ENCODE results near the gene PCDHGB7.
"Not testable (repeated sequence)": the region's sequence is repeated elsewhere in the genome, so short reads cannot be mapped to it uniquely, and the experiment has no call there.

The PCDHGB7 gene

DNA sequence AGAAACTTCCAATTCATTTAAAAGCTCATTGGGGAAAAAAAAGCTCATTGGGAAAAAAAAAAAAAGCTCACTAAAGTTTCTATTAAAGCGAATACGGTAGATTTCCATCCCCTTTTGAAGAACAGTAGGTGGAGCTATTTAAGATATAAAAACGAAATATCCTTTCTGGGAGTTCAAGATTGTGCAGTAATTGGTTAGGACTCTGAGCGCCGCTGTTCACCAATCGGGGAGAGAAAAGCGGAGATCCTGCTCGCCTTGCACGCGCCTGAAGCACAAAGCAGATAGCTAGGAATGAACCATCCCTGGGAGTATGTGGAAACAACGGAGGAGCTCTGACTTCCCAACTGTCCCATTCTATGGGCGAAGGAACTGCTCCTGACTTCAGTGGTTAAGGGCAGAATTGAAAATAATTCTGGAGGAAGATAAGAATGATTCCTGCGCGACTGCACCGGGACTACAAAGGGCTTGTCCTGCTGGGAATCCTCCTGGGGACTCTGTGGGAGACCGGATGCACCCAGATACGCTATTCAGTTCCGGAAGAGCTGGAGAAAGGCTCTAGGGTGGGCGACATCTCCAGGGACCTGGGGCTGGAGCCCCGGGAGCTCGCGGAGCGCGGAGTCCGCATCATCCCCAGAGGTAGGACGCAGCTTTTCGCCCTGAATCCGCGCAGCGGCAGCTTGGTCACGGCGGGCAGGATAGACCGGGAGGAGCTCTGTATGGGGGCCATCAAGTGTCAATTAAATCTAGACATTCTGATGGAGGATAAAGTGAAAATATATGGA, 13.0 kb downstream of the PCDHGB7 start, which contains the start of gene PCDHGA12:
Gene PCDHGA12, plus strand, starts transcription at position 176 of the 782 bp plus-strand sequence. Its CDS starts 253 bp downstream, at position 429.
- DNase-seq = peak; percentile 12

DNA sequence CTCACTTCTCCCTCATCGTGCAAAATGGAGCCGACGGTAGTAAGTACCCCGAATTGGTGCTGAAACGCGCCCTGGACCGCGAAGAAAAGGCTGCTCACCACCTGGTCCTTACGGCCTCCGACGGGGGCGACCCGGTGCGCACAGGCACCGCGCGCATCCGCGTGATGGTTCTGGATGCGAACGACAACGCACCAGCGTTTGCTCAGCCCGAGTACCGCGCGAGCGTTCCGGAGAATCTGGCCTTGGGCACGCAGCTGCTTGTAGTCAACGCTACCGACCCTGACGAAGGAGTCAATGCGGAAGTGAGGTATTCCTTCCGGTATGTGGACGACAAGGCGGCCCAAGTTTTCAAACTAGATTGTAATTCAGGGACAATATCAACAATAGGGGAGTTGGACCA, 13.8 kb downstream of the PCDHGB7 start:
- DNase-seq = no peak

DNA sequence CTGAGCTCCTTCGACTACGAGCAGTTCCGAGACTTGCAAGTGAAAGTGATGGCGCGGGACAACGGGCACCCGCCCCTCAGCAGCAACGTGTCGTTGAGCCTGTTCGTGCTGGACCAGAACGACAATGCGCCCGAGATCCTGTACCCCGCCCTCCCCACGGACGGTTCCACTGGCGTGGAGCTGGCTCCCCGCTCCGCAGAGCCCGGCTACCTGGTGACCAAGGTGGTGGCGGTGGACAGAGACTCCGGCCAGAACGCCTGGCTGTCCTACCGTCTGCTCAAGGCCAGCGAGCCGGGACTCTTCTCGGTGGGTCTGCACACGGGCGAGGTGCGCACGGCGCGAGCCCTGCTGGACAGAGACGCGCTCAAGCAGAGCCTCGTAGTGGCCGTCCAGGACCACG, 14.8 kb downstream of the PCDHGB7 start:
- not testable (repeated sequence) for DNase-seq

DNA sequence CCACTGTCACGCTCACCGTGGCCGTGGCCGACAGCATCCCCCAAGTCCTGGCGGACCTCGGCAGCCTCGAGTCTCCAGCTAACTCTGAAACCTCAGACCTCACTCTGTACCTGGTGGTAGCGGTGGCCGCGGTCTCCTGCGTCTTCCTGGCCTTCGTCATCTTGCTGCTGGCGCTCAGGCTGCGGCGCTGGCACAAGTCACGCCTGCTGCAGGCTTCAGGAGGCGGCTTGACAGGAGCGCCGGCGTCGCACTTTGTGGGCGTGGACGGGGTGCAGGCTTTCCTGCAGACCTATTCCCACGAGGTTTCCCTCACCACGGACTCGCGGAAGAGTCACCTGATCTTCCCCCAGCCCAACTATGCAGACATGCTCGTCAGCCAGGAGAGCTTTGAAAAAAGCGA, 15.2 kb downstream of the PCDHGB7 start:
- not testable (repeated sequence) for DNase-seq

DNA sequence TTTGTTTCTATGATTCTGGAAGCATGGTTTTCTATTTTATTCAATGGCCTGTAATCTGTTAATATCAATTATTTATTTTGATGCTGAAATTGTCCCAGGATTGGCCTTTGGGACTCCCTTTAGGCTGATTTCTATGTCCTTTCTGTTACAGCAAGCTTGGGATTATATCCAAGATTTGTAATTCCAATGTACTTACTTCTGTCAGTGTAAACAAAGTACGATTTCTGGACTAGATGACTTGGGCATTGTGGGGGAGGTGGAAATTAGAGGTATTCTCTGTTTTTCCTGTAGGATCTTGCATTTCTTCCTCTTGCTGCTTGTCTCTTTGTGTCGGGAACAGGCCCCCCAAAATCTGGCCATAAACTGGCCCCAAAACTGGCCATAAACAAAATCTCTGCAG, 16.5 kb downstream of the PCDHGB7 start:
- no peak for DNase-seq

DNA sequence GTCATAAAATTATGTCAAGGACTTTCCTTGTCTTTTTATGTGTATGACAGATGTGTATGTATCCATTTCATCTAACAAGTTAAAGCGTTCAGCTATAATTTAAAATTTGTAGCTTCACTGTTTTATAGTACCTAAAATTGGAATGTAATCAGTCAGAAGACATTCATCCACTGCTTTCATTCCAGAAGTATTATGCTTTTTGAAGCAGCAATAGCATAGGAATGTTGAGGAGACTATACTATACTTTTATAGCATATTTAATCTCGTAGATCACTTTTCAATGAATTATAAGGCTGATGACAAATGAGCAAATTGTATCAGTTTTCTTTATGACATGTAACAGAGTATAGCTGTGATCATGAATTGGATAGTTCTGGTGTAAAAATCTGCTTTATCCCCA, 19.7 kb downstream of the PCDHGB7 start:
- no peak for DNase-seq

DNA sequence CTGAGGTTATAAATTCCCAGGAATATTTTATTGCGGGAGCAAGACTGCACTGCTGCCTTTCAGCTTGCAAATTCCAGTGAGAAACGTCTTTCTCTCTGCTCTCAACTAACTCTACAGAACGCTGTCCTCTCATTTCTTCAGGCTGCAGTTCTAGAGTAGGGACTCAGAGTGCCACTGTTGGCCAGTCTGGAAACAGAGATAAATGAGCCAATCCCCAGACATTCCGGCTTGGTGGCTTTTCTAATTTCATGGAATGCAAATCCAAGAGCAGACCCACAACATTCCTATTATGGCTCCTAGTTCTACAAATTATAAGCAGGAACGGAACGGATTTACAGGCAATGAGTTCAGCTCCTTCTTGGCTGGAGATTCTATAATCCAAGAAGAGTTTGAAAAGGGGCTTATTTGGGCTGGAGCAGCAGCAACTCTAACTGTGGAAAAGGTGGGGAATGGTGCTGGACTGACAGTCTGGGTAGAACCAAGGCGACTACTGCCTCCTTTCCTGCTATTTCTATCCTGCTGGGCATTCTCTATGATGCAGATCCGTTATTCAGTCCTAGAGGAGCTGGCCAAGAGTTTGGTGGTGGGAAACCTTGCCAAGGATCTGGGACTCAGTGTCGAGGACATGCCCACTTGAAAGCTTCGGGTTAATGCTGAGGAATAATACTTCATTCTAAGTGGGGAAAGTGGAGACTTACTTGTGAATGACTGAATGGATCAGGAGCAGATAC, 22.1 kb downstream of the PCDHGB7 start:
- no peak for DNase-seq

DNA sequence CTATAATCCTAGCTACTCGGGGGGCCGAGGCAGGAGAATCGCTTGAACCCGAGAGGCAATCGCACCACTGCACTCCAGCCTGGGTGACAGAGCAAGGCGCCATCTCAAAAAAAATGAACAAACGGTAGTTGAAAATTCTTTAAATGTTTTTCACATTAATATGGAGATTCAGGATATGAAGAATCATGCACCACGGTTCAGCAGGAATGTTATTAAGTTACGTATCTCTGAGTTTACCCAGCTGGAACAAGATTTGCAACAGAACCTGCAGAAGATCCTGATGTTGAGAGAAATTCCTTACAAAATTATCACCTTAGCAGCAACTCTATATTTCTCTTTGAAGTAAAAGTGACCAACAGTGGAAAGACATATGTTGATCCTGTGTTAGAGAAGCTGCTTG, 22.9 kb downstream of the PCDHGB7 start:
- no peak for DNase-seq

DNA sequence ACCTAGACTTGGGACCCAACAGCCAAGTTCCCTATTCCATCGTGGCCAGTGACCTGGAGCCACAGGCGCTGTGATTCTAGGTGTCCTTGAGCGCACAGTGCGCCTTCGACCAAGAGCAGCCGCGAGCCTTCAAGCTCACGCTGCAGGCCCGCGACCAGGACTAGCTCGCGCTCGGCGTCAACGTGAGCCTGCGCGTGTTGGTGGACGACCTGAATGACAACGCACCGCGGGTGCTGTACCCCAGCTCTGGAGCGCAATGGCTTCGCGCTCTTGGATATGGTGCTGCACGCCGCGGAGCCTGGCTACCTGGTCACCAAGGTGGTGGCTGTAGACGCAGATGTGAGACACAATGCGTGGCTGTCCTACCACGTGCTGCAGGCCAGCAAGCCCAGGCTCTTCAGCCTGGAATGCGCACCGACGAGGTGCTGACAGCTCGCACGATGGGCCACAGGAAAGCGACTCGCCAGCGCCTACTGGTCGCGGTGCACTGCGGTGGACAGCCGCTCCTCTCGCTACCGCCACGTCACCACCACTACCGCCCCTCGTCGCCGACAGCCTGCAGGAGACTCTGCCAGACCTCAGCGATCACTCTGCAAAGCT, 24.2 kb downstream of the PCDHGB7 start:
- DNase-seq = no peak

DNA sequence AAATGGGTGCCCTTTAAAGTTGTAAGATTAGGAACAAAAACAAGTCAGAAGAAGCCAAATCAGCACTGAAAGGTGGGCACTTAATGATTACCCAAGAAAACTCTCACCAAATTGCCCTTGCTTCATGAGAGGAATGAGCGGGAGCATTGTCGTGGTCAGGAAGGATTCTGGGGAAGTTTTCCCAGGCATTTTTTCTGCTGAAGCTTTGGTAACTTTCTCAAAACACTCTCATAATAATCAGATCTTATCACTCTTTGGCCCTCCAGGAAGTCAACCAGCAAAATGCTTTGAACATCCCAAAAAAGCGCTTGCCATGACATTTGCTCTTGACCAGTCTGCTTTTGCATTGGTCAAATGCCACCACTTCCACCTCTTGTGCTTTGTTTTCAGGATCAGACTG, 47.9 kb downstream of the PCDHGB7 start:
- DNase-seq = no peak

Data from MV-4-11 (cell line).